SU-DHL-6 (cell line): ENCODE measurements around the gene CC2D1A.

Experiments
- H2AFZ ChIP-seq: fragments of 200-600 bp; sonication (generic); 2 replicates; pipeline ENCODE4 v1.6.1; 2014; ENCODE audit warnings: low read depth, mild to moderate bottlenecking, moderate library complexity, mixed read lengths, antibody characterized with exemption, low read length; ENCODE audit not compliant: severe bottlenecking
- H3F3A ChIP-seq: fragments of 200-600 bp; shearing (Covaris generic); 2 replicates; pipeline ENCODE4 v1.6.0; 2016; ENCODE audit warnings: antibody characterized with exemption, mild to moderate bottlenecking; ENCODE audit not compliant: insufficient read depth
- H3K27ac ChIP-seq: fragments of 200-600 bp; sonication (generic); 2 replicates; pipeline ENCODE4 v1.5.1; 2016; ENCODE audit warnings: low read depth, mild to moderate bottlenecking, low read length, moderate library complexity, mixed read lengths
- H3K27me3 ChIP-seq: fragments of 200-600 bp; sonication (generic), shearing (Covaris generic); 2 replicates; pipeline ENCODE4 v1.6.0; 2014; ENCODE audit warnings: mild to moderate bottlenecking, low read length
- H3K36me3 ChIP-seq: fragments of 200-600 bp; sonication (generic); 2 replicates; pipeline ENCODE4 v1.6.1; 2014; ENCODE audit warnings: mild to moderate bottlenecking, low read length, mixed read lengths
- H3K4me2 ChIP-seq: fragments of 300-600, 200-600 bp; shearing (Covaris generic), sonication (generic); 2 replicates; pipeline ENCODE4 v1.6.0; 2014; ENCODE audit warnings: low read length, low read depth, mild to moderate bottlenecking; ENCODE audit not compliant: poor library complexity, severe bottlenecking
- H3K4me3 ChIP-seq: fragments of 200-600 bp; sonication (generic); 2 replicates; pipeline ENCODE4 v1.5.1; 2014; ENCODE audit warnings: antibody characterized with exemption, low read length, mild to moderate bottlenecking, mixed read lengths; ENCODE audit not compliant: insufficient read depth, poor library complexity, severe bottlenecking
- H3K79me2 ChIP-seq: fragments of 200-600 bp; sonication (generic); 2 replicates; pipeline ENCODE4 v1.6.1; 2014; ENCODE audit warnings: mild to moderate bottlenecking, low read length, moderate library complexity; ENCODE audit not compliant: insufficient read depth
- H3K9ac ChIP-seq: fragments of 200-600 bp; sonication (generic); 2 replicates; pipeline ENCODE4 v1.7.0; 2014; ENCODE audit warnings: mild to moderate bottlenecking, low read length
- H3K9me2 ChIP-seq: fragments of 200-600 bp; sonication (generic); replicated peaks from 2 replicates; pipeline ENCODE4 v1.6.1; 2014; ENCODE audit warnings: low read length; ENCODE audit not compliant: insufficient read depth
- H3K9me3 ChIP-seq: fragments of 200-600 bp; sonication (generic); 2 replicates; pipeline ENCODE4 v1.6.1; 2014; ENCODE audit warnings: low read length, mixed read lengths; ENCODE audit not compliant: insufficient read depth
- H4K20me1 ChIP-seq: fragments of 200-600 bp; sonication (generic); 2 replicates; pipeline ENCODE4 v1.6.1; 2014; ENCODE audit warnings: low read depth, mild to moderate bottlenecking, antibody characterized with exemption, low read length, moderate library complexity, mixed read lengths
- CTCF ChIP-seq: fragments of 200-600 bp; sonication (generic); IDR thresholded peaks from one replicate; pipeline ENCODE4 v1.5.1; 2017; ENCODE audit warnings: antibody characterized with exemption, mild to moderate bottlenecking, low read length, moderate library complexity; ENCODE audit not compliant: insufficient read depth, poor library complexity, severe bottlenecking
- EZH2phosphoT487 ChIP-seq: fragments of 200-600 bp; sonication (generic), shearing (Covaris generic); conservative IDR thresholded peaks from 2 replicates; pipeline ENCODE4 v1.6.1; 2018; ENCODE audit warnings: mild to moderate bottlenecking, antibody characterized with exemption, low read length, moderate library complexity, mixed read lengths

The CC2D1A gene

GRCh38 chr19:13960863-13961784, 55.1 kb downstream of the CC2D1A start:
- H4K20me1 ChIP-seq: no peaks in the 10 kb centered on the region
- H3K36me3 ChIP-seq: peaks cover 4% of the 10 kb centered on the region; the same call in 1 of the 2 replicates
- H3K9ac ChIP-seq: no peak overlapping the region
- no peaks in the 10 kb centered on the region for H3K27me3 ChIP-seq
- peaks cover 4% of the 10 kb centered on the region; the same call in 1 of the 2 replicates for H3F3A ChIP-seq
- no peak overlapping the region for H3K4me2 ChIP-seq
- H3K9me3 ChIP-seq: no peaks in the 10 kb centered on the region
- no peak for TF ChIP-seq CTCF
- no peak for TF ChIP-seq EZH2phosphoT487
- no peaks in the 10 kb centered on the region for H3K79me2 ChIP-seq
- H3K9me2 ChIP-seq: no peaks in the 10 kb centered on the region
- no peak overlapping the region for H3K4me3 ChIP-seq
- no peak overlapping the region for H3K27ac ChIP-seq
- no peak overlapping the region for H2AFZ ChIP-seq

GRCh38 chr19:13961826-13962698, 56.1 kb downstream of the CC2D1A start:
- TF ChIP-seq EZH2phosphoT487 (no peak), CTCF (no peak)
- peaks cover 2% of the 10 kb centered on the region; the same call in 1 of the 2 replicates for H3K36me3 ChIP-seq
- no peaks in the 10 kb centered on the region for H4K20me1 ChIP-seq
- no peak overlapping the region for H3K4me2 ChIP-seq
- H3K27me3 ChIP-seq: no peaks in the 10 kb centered on the region
- H3K9me2 ChIP-seq: no peaks in the 10 kb centered on the region
- peaks cover 4% of the 10 kb centered on the region; the same call in 1 of the 2 replicates for H3F3A ChIP-seq
- H3K79me2 ChIP-seq: no peaks in the 10 kb centered on the region
- no peak overlapping the region for H3K4me3 ChIP-seq
- no peaks in the 10 kb centered on the region for H3K9me3 ChIP-seq
- H3K9ac ChIP-seq: no peak overlapping the region
- no peak overlapping the region for H3K27ac ChIP-seq
- no peak overlapping the region for H2AFZ ChIP-seq

GRCh38 chr19:13962699-13963602, 57.0 kb downstream of the CC2D1A start:
- Histone ChIP-seq H2AFZ (no peak overlapping the region), H3K4me3 (no peak overlapping the region), H3K4me2 (no peak overlapping the region), H4K20me1 (no peaks in the 10 kb centered on the region), H3K9ac (no peak overlapping the region), H3K27me3 (no peaks in the 10 kb centered on the region), H3K9me3 (no peaks in the 10 kb centered on the region), H3K9me2 (no peaks in the 10 kb centered on the region), H3K27ac (no peak overlapping the region), H3K36me3 (0 out of 2 replicates have a peak, but pooled peaks cover 2% of the 10 kb centered on the region), H3K79me2 (no peaks in the 10 kb centered on the region), H3F3A (peaks cover 4% of the 10 kb centered on the region; the same call in 1 of the 2 replicates)
- no peak for TF ChIP-seq EZH2phosphoT487
- no peak for TF ChIP-seq CTCF
